MCF 10A (cell line): Measurements from ENCODE around the gene TRAPPC2L. TPM values are rescaled to one million over a fixed set of nuclear protein-coding genes. Genes with fewer than 3 reads are reported as not detected.
A peak's percentile ranks its signal among the peaks of the same experiment; 100 is the strongest.

Experiments used
- Bru-seq: library from RNA; stranded (reverse); fragments of 400-500 nt; gene quantifications from one replicate; lab custom pipeline; 2021; lab: Mats Ljungman, UMichigan
- BruChase-seq, 2 experiments: library from RNA; stranded (reverse); fragments of 400-500 nt; gene quantifications; one replicate each; lab custom pipeline; 2021; lab: Mats Ljungman, UMichigan
- BruUV-seq: library from RNA; stranded (reverse); fragments of 400-500 nt; replicated peaks from 2 replicates; lab custom pipeline; 2021; lab: Mats Ljungman, UMichigan
- CTCF ChIA-PET: fragments of 300-600 bp; sonication (Branson Sonifier 250); formaldehyde crosslinking; extraction: SDS; loops from one replicate; lab custom pipeline; 2021; ENCODE audit warnings: antibody characterized with exemption, inconsistent platforms; lab: Yijun Ruan, JAX
- POLR2A ChIA-PET: fragments of 300-600, 350-650 bp; sonication (Branson Sonifier 250); formaldehyde crosslinking; extraction: SDS; loops from one replicate; lab custom pipeline; 2020; ENCODE audit warnings: antibody characterized with exemption, inconsistent platforms; lab: Yijun Ruan, JAX
- DNase-seq: peaks from one replicate; pipeline ENCODE4 v3.0.0-alpha.2; 2018; ENCODE audit not compliant: unreplicated experiment
- H3K27ac Mint-ChIP-seq: one replicate; pipeline ENCODE4 v1.8.0; 2022; ENCODE audit warnings: mild to moderate bottlenecking, low read depth, mixed read lengths; ENCODE audit not compliant: unreplicated experiment
- H3K27me3 Mint-ChIP-seq: one replicate; pipeline ENCODE4 v1.8.0; 2022; ENCODE audit warnings: mixed read lengths; ENCODE audit not compliant: insufficient read depth, unreplicated experiment
- H3K36me3 Mint-ChIP-seq: one replicate; pipeline ENCODE4 v1.8.0; 2022; ENCODE audit warnings: mild to moderate bottlenecking, moderate library complexity, mixed read lengths; ENCODE audit not compliant: insufficient read depth, unreplicated experiment
- H3K4me1 Mint-ChIP-seq: one replicate; pipeline ENCODE4 v1.8.0; 2022; ENCODE audit warnings: mixed read lengths; ENCODE audit not compliant: insufficient read depth, unreplicated experiment
- H3K4me3 Mint-ChIP-seq: one replicate; pipeline ENCODE4 v1.8.0; 2022; ENCODE audit warnings: mild to moderate bottlenecking, moderate library complexity, mixed read lengths; ENCODE audit not compliant: unreplicated experiment
- H3K9me3 Mint-ChIP-seq: one replicate; pipeline ENCODE4 v1.8.0; 2022; ENCODE audit warnings: mixed read lengths; ENCODE audit not compliant: unreplicated experiment
- intact Hi-C: fragments of 100-400 bp; cut with micrococcal nuclease; formaldehyde crosslinking; loops from 2 replicates; pipeline ENCODE4 v1.14.1; 2022
- long read RNA-seq: library from polyadenylated mRNA; stranded (forward); transcript quantifications from one replicate; pipeline ENCODE4 v2.0.0, GENCODE V29; 2022
- total RNA-seq: library from RNA; stranded (reverse); gene quantifications from 2 replicates; pipeline ENCODE4 v1.2.3, GENCODE V29; 2022
- TF ChIP-seq, protein P1 (sequence below): fragments of 200-600 bp; IDR thresholded peaks from one replicate; pipeline ENCODE4 v1.8.0; 2022; ENCODE audit warnings: antibody characterized with exemption, mild to moderate bottlenecking; ENCODE audit not compliant: unreplicated experiment

TRAPPC2L gene, protein sequence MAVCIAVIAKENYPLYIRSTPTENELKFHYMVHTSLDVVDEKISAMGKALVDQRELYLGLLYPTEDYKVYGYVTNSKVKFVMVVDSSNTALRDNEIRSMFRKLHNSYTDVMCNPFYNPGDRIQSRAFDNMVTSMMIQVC
- total RNA-seq: 35.6 and 42.6 TPM in 2 replicates
- Bru-seq, nascent RNA: percentile 50 among the genes with signal in this experiment
- percentile 54 among the genes with signal in this experiment for BruChase-seq, experiment 1, labeled RNA remaining after a 6-hour chase
- BruChase-seq, experiment 2, labeled RNA remaining after a 2-hour chase: percentile 54 among the genes with signal in this experiment
- long read RNA-seq, transcript TRAPPC2L-201 (5 exons, 2,215 nt): major isoform, 19 of 73 reads
- long read RNA-seq, partial matches to known transcripts: 0 of 73 reads
- long read RNA-seq, other reads (novel, unspliced or antisense): 51 of 73 reads

DNA sequence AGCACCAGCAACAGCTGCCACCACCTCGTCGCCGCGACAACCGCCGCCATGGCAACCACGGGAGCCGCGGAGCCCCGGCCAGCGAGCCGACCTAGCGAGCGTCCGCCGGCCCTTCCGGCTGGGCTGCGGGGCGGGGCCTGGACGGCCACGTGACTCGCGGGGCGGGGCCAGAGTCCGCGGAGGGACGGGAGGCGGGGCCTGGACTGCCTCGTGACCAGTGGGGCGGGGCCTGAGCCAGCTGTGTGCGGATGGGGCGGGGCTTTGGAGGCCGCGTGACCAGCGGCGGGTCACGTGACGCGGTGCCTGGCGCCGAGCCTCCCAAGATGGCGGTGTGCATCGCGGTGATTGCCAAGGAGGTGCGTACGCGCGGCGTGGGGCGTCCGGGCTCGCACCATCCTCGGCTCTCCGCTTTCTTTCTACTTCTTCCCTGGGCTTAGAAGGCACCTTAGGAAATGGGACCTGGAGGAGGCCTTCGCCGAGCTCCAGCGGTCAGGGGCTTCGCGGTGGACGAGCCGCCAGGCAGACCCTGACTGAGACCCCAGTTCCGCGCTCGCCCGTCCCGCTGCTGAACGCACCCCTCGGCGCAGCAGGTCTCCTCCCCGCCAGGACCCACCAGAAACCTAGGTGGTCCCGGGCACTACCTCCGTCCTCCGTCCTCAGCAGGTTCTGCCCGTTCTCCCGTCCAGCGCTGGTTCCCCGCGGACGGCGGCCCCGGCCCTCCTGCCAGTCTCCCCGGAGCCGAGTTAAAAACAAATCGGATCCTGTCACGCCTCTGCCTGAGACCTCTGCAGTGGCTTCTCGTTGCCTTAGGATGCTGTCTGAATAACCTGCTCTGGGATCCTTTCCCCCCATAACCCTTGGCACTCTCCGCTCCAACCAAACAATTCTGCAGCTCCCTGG, at the start of gene TRAPPC2L, which contains the start of gene GALNS:
Gene TRAPPC2L, plus strand, starts transcription at position 300 of the 900 bp plus-strand sequence. Its CDS starts 24 bp downstream, at position 324.
Gene GALNS, minus strand, starts transcription at position 120 of the 900 bp plus-strand sequence. Its CDS starts 70 bp downstream, at position 50.
- H3K36me3 Mint-ChIP-seq: peaks cover 15% of the 10 kb centered on the region
- ChIA-PET CTCF (interaction anchor here (0.5 to 5.1 kb wide), 15 partner anchors 8 to 625 kb away, joined by 3 to 47 read pairs (median 4); partner anchors contain the start of gene APRT), POLR2A (interaction anchor here (0.6 to 3.8 kb wide), 21 partner anchors 11 to 906 kb away, joined by 3 to 42 read pairs (median 5); partner anchors contain the start of genes ACSF3, APRT, BANP and CTU2)
- BruUV-seq: no TSS peak
- peaks cover 18% of the 10 kb centered on the region for H3K4me1 Mint-ChIP-seq
- peak; percentile 94 for DNase-seq
- peak within 1 kb of the TSS; percentile 83 for H3K4me3 Mint-ChIP-seq
- TF ChIP-seq, protein P1, sequence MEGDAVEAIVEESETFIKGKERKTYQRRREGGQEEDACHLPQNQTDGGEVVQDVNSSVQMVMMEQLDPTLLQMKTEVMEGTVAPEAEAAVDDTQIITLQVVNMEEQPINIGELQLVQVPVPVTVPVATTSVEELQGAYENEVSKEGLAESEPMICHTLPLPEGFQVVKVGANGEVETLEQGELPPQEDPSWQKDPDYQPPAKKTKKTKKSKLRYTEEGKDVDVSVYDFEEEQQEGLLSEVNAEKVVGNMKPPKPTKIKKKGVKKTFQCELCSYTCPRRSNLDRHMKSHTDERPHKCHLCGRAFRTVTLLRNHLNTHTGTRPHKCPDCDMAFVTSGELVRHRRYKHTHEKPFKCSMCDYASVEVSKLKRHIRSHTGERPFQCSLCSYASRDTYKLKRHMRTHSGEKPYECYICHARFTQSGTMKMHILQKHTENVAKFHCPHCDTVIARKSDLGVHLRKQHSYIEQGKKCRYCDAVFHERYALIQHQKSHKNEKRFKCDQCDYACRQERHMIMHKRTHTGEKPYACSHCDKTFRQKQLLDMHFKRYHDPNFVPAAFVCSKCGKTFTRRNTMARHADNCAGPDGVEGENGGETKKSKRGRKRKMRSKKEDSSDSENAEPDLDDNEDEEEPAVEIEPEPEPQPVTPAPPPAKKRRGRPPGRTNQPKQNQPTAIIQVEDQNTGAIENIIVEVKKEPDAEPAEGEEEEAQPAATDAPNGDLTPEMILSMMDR: no peak
- intact Hi-C loops: loop anchor here (1.0 kb wide), 1 partner anchor 45 kb away; no protein-coding TSS in a partner anchor
- peak within 1 kb of the TSS; percentile 49 for H3K27ac Mint-ChIP-seq
- H3K27me3 Mint-ChIP-seq: no peaks in the 10 kb centered on the region
- H3K9me3 Mint-ChIP-seq: no peaks in the 10 kb centered on the region

DNA sequence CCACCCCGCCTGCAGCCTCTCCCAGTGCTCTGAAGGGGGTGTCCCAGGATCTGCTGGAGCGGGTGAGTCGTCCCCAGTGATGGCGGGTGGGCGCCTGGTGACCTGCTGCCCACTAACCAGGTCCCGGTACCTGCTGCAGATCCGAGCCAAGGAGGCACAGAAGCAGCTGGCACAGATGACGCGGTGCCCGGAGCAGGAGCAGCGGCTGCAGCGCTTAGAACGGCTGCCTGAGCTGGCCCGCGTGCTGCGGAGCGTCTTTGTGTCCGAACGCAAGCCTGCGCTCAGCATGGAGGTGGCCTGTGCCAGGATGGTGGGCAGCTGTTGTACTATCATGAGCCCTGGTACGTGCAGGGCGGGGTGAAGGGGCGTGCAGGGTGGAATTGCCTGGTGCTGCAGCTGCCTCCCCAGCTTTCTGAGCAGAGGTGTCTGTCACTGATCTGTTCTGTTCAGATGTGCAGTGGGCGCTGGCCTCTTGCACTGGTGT, 49.7 kb upstream of the TRAPPC2L start:
- TF ChIP-seq, protein P1: no peak
- Mint-ChIP-seq H3K9me3 (no peaks in the 10 kb centered on the region), H3K4me1 (peaks cover 5% of the 10 kb centered on the region), H3K27ac (no peak overlapping the region), H3K27me3 (no peaks in the 10 kb centered on the region), H3K36me3 (peaks cover 58% of the 10 kb centered on the region), H3K4me3 (no peak overlapping the region)
- no TSS peak for BruUV-seq
- DNase-seq: no peak
- intact Hi-C loops: no loop called here
- POLR2A ChIA-PET: interaction anchor here (0.8 to 1.2 kb wide), 2 partner anchors 23 to 70 kb away, joined by 3 to 5 read pairs; no protein-coding TSS in a partner anchor
- CTCF ChIA-PET: interaction anchor here (1.0 kb wide), 1 partner anchor 64 kb away, joined by 3 read pairs; no protein-coding TSS in a partner anchor

DNA sequence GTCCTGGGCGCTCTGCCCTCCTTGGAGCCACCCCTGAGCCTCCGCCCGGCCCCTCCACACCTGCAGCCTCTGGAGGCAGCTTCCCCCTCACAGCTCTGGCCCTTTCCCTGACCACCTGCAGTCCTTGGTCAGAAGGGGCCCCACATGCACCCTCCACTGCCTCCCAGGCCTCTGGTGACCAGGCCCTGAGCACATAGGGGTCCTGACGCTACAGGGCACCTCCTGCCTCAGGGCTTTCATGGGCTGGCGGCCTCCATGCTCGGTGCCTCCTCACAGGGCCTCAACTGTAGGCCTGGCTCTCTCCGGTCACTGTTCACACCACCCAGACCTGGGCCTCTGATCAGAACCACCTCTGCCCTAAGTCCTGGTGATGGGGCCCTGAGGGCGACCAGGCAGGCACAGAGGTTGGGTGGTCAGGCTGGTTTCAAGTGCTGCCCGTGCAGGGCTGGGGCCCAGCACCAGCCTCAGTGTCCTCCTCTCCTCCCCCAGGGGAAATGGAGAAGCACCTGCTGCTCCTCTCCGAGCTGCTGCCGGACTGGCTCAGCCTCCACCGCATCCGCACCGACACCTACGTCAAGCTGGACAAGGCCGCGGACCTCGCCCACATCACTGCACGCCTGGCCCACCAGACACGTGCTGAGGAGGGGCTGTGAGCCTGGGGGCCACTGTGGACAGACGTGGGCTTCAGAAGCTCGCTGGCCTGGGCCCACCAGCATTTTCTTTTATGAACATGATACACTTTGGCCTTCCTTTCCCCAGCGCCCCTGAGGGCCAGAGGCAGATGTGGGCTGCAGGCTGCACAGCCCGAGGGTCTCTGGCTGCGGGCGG, 49.1 kb upstream of the TRAPPC2L start:
- TF ChIP-seq, protein P1: no peak
- no TSS peak for BruUV-seq
- no peaks in the 10 kb centered on the region for H3K9me3 Mint-ChIP-seq
- peaks cover 5% of the 10 kb centered on the region for H3K4me1 Mint-ChIP-seq
- no peak overlapping the region for H3K4me3 Mint-ChIP-seq
- ChIA-PET POLR2A (interaction anchor here (0.8 kb wide), 1 partner anchor 71 kb away, joined by 3 read pairs; no protein-coding TSS in a partner anchor), CTCF (interaction anchor here (1.0 to 3.2 kb wide), 4 partner anchors 64 to 359 kb away, joined by 3 to 11 read pairs (median 6); no protein-coding TSS in a partner anchor)
- peaks cover 57% of the 10 kb centered on the region for H3K36me3 Mint-ChIP-seq
- H3K27ac Mint-ChIP-seq: peak overlapping the region; percentile 31
- intact Hi-C loops: no loop called here
- no peaks in the 10 kb centered on the region for H3K27me3 Mint-ChIP-seq
- no peak for DNase-seq
